Cardiac septum (tissue), 1 donor: ENCODE results near the gene DST. TPM values are rescaled to one million over a fixed set of nuclear protein-coding genes. Genes with fewer than 3 reads are reported as not detected.
"Not testable (repeated sequence)": the region's sequence is repeated elsewhere in the genome, so short reads cannot be mapped to it uniquely, and the experiment has no call there.

ENCODE experiments used
- DNase-seq: peaks from one replicate; pipeline ENCODE4 v3.0.0-alpha.2; 2020; ENCODE audit warnings: low spot score
- intact Hi-C: fragments of 100-400 bp; cut with DNase I; formaldehyde crosslinking; loops from one replicate; pipeline ENCODE4 v1.14.0; 2022
- total RNA-seq: library from RNA; stranded (reverse); fragmentation: NEBNext Ultra II Directional; extraction: Animal tissue kit (Norgen Biotek cat#: 25700); gene quantifications from one replicate; pipeline ENCODE4 v1.2.1, GENCODE V29; 2021
- donor health status: DM: no; HTN: no; CAD: no.

Gene DST
- total RNA-seq, 1 donor from 2014 or later, result 457 TPM

DNA sequence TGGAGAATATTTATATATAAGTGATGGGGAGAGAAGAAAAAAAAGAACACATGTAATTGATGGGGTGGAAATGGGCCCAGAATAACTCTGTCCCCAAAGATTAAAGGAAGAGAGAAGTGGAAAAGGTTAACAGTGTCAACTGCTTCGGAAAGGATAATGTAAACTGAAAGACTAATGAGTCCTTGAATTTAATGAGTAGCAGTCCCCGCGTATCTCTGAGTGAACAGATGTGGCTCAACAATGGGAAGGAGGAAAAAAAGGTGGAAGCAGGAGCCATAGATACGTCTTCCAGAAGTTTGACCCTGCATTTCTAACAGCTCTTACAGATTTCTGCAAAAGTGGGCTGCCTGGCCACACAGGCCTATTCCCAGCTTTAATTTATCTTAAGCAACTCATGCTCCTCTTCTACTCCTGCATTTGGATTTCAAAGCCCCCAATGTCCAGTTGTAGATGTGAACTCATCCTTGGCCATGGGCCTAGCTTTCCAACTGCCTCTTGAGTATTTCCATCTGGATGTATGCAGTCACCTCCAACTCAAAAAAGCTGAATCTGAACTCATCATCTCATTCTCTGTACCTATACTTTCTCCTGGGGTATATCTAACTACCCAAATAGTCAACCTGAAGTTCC is 61.3 kb downstream of the DST start:
- DNase-seq, result no peak
- intact Hi-C loops, result no loop called here

DNA sequence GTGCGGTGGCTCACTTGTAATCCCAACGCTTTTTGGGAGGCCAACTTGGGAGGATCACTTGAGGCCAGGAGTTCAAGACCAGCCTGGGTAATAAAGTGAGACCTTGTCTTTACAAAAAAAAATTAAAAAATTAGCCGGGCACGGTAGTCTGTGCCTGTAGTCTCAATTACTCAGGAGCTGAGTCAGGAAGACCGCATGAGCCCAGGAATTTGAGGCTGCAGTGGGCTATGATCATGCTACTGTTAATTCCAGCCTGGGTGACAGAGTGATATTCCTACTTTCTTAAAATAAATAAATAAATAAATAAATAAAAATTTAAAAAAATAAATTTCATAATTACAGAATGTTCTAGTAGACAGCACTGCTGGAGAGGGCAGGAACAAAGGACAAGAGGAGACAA is 62.4 kb downstream of the DST start:
- intact Hi-C loops, result no loop called here
- no peak for DNase-seq

- no peak for DNase-seq
- intact Hi-C loops, result loop anchor here (5.0 kb wide), 1 partner anchor 217 kb away; no protein-coding TSS in a partner anchor
These were observed 63.4 kb downstream of the DST start for GRCh38 chr6:56579155-56579851.

- intact Hi-C loops, result loop anchor here (5.0 kb wide), 1 partner anchor 213 kb away; no protein-coding TSS in a partner anchor
- no peak for DNase-seq
These were observed 67.0 kb downstream of the DST start for GRCh38 chr6:56575736-56576135.

DNA sequence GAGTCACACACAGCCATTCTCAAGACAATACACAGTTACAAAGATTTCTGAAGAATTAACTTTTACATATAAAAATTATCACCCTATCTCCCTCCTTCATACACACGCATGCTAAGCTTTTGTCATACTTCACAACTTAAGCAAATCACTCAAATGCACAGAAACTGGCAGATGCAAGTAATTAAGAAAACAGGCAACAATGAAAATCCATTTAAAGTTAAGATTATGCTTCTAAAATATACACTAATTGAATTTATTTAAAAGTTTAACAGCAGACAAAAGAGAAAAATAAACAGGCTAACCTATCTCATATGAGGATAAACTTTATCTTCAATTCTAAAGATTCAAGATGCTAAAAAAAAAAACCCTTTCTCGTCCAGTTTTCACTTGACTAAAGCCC is 68.4 kb downstream of the DST start:
- intact Hi-C loops, result no loop called here
- no peak for DNase-seq

DNA sequence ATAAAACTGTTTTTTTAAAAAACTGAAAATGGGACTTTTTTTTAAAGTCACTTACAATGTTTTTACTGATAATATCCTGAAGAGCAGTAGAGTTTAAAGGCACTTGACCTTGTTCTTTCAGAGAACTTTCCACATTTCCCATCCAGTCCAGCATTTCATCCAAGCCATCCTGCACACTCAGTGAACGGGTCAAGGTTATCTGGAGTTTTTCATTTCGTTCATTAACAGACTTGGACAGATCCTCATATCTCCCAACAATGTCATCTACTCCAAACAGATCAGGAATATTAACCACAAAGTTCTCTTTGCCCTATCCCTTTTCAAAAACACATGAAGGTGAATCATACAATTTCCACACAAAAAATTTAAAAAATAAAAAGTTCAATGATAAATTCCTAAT is 69.1 kb downstream of the DST start:
- intact Hi-C loops, result no loop called here
- DNase-seq, result no peak

DNA sequence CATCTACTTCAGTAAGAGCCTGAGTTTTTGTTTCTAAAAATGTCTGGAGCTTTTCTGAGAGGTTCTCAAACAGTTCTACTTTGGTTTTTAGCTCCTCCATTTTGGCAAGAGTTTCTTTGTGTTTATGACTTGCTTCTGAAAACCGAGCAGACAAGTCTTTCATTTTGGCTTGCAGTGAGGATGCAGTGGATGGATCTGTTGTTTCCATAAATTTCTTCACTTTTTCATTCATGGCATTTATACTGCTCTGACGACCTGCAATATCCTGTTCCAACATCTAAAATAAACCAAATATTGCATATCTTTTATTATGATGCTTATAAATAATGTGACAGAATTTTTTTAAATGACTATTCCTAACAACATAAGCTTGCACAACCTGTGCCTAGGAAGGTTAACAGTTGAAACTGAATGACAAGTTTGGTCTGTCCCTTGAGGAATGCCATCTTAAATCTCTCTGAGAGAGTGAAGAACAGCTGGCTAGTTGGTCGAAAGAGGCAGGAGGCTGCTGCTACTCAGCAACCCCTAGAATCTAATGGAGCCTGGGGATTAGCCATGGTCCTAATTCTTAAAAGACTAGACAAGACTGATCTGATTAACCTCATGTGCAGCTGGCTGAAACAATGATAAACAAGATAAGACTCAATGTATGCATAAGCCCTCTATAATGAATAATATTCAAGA is 69.8 kb downstream of the DST start:
- DNase-seq, result no peak
- intact Hi-C loops, result no loop called here

DNA sequence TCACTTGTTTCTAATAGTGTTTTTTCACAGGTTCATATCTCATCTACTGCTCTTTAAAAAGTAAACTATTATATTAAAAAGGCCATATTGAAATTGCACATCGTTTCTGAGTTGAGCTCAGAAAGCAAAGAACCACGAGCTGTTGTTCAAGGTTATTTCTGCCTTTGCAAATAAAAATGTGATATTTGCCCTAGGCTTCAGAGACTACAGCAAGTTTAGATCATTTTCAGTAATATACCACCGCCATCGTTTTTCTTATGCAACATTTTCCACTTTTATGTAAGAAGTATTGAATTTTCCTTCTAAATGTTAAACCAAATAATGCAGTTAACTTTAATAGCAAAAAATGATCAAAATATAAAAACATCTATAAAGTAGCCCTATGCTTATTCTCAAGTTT is 71.1 kb downstream of the DST start:
- intact Hi-C loops, result no loop called here
- no peak for DNase-seq

DNA sequence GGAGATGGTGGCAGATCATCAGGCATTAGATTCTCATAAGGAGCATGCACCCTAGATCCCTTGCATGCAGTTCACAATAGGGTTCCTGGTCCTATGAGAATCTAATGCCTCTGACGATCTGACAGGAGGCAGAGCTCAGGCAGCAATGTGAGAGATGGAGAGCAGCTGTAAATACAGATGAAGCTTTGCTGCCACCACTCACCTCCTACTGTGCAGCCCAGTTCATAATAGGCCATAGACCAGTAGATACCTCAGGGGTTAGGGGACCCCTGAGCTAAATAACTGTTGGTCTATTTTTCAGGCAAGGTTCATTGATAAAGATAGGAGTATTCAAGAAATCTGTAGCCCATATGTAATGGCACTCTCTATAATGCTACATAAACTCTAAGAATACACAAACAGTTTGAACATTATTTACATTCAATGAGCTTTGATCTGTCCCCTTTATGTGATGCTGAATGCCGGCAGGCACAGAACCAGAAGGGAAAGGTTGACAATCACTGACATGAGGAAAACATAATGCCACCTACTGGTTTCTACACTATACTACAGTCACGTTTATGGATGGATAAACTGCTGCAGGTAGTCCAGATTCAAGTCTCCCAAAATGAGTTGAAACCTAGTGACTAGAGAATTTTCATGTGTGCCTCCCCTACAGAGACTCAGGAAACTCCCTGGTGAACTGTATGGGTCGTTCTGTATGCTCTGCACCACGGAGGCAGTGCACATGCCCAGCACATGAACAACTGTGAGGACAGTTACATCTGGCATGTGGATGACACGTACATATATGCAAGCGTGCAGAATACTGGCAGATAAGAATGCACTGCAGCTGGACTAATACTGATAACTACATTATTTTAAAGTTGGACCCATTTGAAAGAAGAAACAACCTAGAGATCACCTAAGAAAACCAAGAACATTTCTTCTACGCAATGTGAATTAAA is 72.0 kb downstream of the DST start:
- no peak for DNase-seq
- intact Hi-C loops, result no loop called here

GRCh38 chr6:56567501-56567900 is 75.2 kb downstream of the DST start:
- no peak for DNase-seq
- intact Hi-C loops, result no loop called here

DNA sequence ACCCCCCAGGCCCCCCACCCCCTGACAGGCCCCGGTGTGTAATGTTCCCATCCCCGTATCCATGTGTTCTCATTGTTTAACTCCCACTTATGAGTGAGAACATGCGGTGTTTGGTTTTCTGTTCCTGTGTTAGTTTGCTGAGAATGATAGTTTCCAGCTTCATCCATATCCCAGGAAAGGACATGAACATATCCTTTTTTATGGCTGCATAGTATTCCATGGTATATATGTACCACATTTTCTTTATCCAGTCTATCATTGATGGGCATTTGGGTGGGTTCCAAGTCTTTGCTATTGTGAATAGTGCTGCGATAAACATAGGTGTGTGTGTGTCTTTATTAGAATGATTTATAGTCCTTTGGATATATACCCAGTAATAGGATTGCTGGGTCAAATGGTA is 80.0 kb downstream of the DST start:
- DNase-seq, intact Hi-C loops: not testable (repeated sequence)

- intact Hi-C loops, result no loop called here
- DNase-seq, result no peak
These were observed 85.7 kb downstream of the DST start for GRCh38 chr6:56556751-56557540.

DNA sequence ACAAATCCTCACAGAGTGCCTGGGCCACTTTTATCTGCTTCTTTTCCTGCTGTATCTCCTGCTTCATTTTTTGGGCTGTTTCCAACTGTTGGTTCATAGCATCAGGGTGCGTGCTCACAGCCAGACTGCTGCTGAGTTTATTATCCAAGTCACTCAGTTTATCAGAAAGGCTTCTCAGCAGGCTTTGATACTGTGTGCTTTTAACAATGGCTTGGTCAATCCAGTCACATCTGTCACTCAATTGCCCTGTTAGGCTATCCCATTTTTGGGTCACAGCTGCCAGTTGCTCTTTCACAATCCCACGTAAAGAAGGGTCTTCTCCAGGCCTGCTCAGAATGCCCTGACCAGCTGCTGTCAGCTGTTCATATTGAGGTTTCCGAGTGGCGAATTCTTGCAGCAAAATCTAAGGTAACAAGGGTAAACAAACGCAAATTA is 87.2 kb downstream of the DST start:
- intact Hi-C loops, result no loop called here

GRCh38 chr6:56552187-56553130 is 90.2 kb downstream of the DST start:
- DNase-seq, result no peak
- intact Hi-C loops, result no loop called here

More for the DNA sequence above, 87.2 kb downstream of the DST start:
- no peak for DNase-seq

DNA sequence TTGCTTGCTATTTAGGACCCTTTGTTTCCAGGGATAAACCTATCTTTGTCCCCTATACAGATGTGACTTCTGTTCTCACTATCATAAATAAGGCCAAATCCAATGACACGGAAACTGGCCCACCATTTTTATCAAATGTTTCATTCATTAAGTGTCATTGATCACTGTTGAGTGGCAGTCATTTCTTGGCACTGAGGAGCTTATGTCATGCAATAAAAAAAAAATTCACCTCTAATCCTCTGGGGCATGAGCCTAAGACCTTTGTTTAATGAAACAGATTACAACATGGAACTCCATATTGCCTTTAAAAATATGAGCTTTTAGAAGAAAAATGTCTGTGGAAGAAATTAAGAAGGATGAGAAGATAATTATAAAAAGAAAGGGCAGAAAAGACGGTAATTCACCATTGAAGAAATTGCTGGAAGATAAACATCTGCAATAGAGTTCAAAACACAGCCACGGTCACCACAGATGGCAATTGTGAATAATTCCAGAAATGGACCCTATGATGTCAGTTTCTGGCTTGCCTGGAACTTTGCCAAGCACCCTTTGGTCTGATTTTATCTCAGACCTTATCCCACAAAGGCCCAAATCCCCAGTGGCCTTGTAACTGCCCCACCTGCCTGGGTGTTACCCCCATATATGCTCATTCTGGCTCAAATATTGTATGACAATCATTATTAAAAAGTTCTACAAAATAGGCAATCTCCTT is 91.1 kb downstream of the DST start:
- intact Hi-C loops, result no loop called here
- no peak for DNase-seq

GRCh38 chr6:56550301-56550700 is 92.4 kb downstream of the DST start:
- no peak for DNase-seq
- intact Hi-C loops, result no loop called here

DNA sequence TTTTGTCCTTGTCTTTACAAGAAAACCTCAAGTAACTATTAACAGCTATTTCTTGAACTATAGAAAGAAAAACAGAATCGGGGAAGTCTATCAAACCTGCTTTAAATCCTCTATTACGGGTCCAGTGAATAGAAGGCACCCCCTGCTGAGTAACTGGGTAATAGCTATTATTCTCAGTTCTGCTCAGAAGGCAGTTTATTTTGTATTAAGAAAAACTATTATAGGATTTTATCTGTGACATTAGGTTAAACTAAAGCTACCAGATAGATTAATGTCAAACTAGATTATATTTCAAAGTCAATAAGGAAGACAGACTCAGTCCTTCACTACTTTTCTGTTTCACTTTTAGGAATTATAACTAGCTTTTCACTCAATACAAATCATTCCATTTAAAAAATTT is 93.7 kb downstream of the DST start:
- intact Hi-C loops, result no loop called here
- no peak for DNase-seq
